ENCODE data around the gene PLEKHA6.

The PLEKHA6 gene

GRCh38 chr1:204176049-204176448 lies 183.7 kb downstream of the PLEKHA6 start:
- no peak for DNase-seq

- DNase-seq = no peak
These were observed 184.8 kb downstream of the PLEKHA6 start for GRCh38 chr1:204174958-204175357.

- no peak for DNase-seq
These were observed 187.2 kb downstream of the PLEKHA6 start for GRCh38 chr1:204172404-204173029.

GRCh38 chr1:204171751-204172178 lies 188.0 kb downstream of the PLEKHA6 start:
- peak; percentile 90 for DNase-seq

- no peak for DNase-seq
These were observed 189.1 kb downstream of the PLEKHA6 start for GRCh38 chr1:204170494-204171155.

GRCh38 chr1:204169858-204170257 lies 189.9 kb downstream of the PLEKHA6 start:
- DNase-seq = no peak
